ENCODE results near the gene CDK2. TPM values are rescaled to one million over a fixed set of nuclear protein-coding genes. Genes with fewer than 3 reads are reported as not detected.

CDK2 gene
- total RNA-seq, 1 donor from 2014 or later = 82.8 TPM

GRCh38 chr12:55942577-55943136 lies 24.0 kb upstream of the CDK2 start:
- Mint-ChIP-seq H3K27me3 (no peaks in the 10 kb centered on the region), H3K4me1 (ENCODE audit: unreplicated experiment) (peaks cover 11% of the 10 kb centered on the region), H3K27ac (no peak overlapping the region), H3K4me3 (no peak overlapping the region), H3K9me3 (no peaks in the 10 kb centered on the region), H3K36me3 (peaks cover 3% of the 10 kb centered on the region)
- no peak for DNase-seq (ENCODE audit: extremely low spot score, unreplicated experiment)
- TF ChIP-seq CTCF (conservative IDR thresholded peaks at IDR 0.05) = no peak

- DNase-seq (ENCODE audit: extremely low spot score, unreplicated experiment) = no peak
- no peaks in the 10 kb centered on the region for H3K27me3 Mint-ChIP-seq
- TF ChIP-seq CTCF (conservative IDR thresholded peaks at IDR 0.05) = no peak
- peaks cover 3% of the 10 kb centered on the region for H3K36me3 Mint-ChIP-seq
- no peaks in the 10 kb centered on the region for H3K9me3 Mint-ChIP-seq
- H3K4me3 Mint-ChIP-seq = no peak overlapping the region
- H3K27ac Mint-ChIP-seq = no peak overlapping the region
- no peaks in the 10 kb centered on the region for H3K4me1 Mint-ChIP-seq (ENCODE audit: unreplicated experiment)
These were observed 20.1 kb upstream of the CDK2 start for GRCh38 chr12:55946553-55946952.

GRCh38 chr12:55955344-55955743 lies 11.3 kb upstream of the CDK2 start:
- Mint-ChIP-seq H3K4me3 (no peak overlapping the region), H3K36me3 (peaks cover 9% of the 10 kb centered on the region), H3K4me1 (ENCODE audit: unreplicated experiment) (no peaks in the 10 kb centered on the region), H3K27me3 (no peaks in the 10 kb centered on the region), H3K27ac (peak overlapping the region; percentile 8), H3K9me3 (no peaks in the 10 kb centered on the region)
- no peak for DNase-seq (ENCODE audit: extremely low spot score, unreplicated experiment)
- no peak for TF ChIP-seq CTCF (conservative IDR thresholded peaks at IDR 0.05)

- peak; percentile 51 for TF ChIP-seq CTCF (conservative IDR thresholded peaks at IDR 0.05)
- no peaks in the 10 kb centered on the region for H3K4me1 Mint-ChIP-seq (ENCODE audit: unreplicated experiment)
- H3K36me3 Mint-ChIP-seq = peaks cover 9% of the 10 kb centered on the region
- H3K4me3 Mint-ChIP-seq = peak overlapping the region; percentile 74
- H3K27ac Mint-ChIP-seq = peak overlapping the region; percentile 88
- no peak for DNase-seq (ENCODE audit: extremely low spot score, unreplicated experiment)
- H3K27me3 Mint-ChIP-seq = no peaks in the 10 kb centered on the region
- H3K9me3 Mint-ChIP-seq = no peaks in the 10 kb centered on the region
These were observed 10.7 kb upstream of the CDK2 start for GRCh38 chr12:55955800-55956508.

GRCh38 chr12:55957106-55957859 lies 9.3 kb upstream of the CDK2 start:
- Mint-ChIP-seq H3K27ac (no peak overlapping the region), H3K36me3 (peaks cover 7% of the 10 kb centered on the region), H3K27me3 (no peaks in the 10 kb centered on the region), H3K4me3 (no peak overlapping the region), H3K4me1 (ENCODE audit: unreplicated experiment) (no peaks in the 10 kb centered on the region), H3K9me3 (no peaks in the 10 kb centered on the region)
- no peak for TF ChIP-seq CTCF (conservative IDR thresholded peaks at IDR 0.05)
- no peak for DNase-seq (ENCODE audit: extremely low spot score, unreplicated experiment)

Data from type B pancreatic cell (in vitro differentiated cells).